Nephron progenitor cell (in vitro differentiated cells): ENCODE data around the gene HBG2.

Experiments
- DNase-seq: peaks from one replicate; pipeline ENCODE4 v3.0.0; 2021
- H3K27ac Mint-ChIP-seq: 2 replicates; pipeline ENCODE4 v1.8.0; 2021; ENCODE audit warnings: mild to moderate bottlenecking, moderate library complexity, mixed read lengths
- H3K27me3 Mint-ChIP-seq: 2 replicates; pipeline ENCODE4 v1.8.0; 2021; ENCODE audit warnings: mild to moderate bottlenecking, low read depth, mixed read lengths; ENCODE audit not compliant: poor library complexity
- H3K36me3 Mint-ChIP-seq: 2 replicates; pipeline ENCODE4 v1.8.0; 2021; ENCODE audit warnings: low read depth, mixed read lengths
- H3K4me1 Mint-ChIP-seq: 2 replicates; pipeline ENCODE4 v1.8.0; 2021; ENCODE audit warnings: mixed read lengths
- H3K4me3 Mint-ChIP-seq: 2 replicates; pipeline ENCODE4 v1.8.0; 2021; ENCODE audit warnings: mild to moderate bottlenecking, moderate library complexity, mixed read lengths
- H3K9me3 Mint-ChIP-seq: 2 replicates; pipeline ENCODE4 v1.8.0; 2021; ENCODE audit warnings: mild to moderate bottlenecking, moderate library complexity, mixed read lengths
- CTCF ChIP-seq: fragments of 200-600 bp; sonication (generic); IDR thresholded peaks from 2 replicates; pipeline ENCODE4 v1.5.0; 2021; ENCODE audit warnings: antibody characterized with exemption

Gene HBG2

GRCh38 chr11:5223686-5224085 lies 30.9 kb downstream of the HBG2 start:
- H3K9me3 Mint-ChIP-seq = peaks cover 37% of the 10 kb centered on the region
- no peak overlapping the region for H3K27ac Mint-ChIP-seq
- H3K4me1 Mint-ChIP-seq = no peaks in the 10 kb centered on the region
- no peaks in the 10 kb centered on the region for H3K36me3 Mint-ChIP-seq
- H3K27me3 Mint-ChIP-seq = no peaks in the 10 kb centered on the region
- DNase-seq = no peak
- TF ChIP-seq CTCF = no peak
- H3K4me3 Mint-ChIP-seq = no peak overlapping the region

- Mint-ChIP-seq H3K4me3 (no peak overlapping the region), H3K36me3 (no peaks in the 10 kb centered on the region), H3K27me3 (no peaks in the 10 kb centered on the region), H3K9me3 (peaks cover 38% of the 10 kb centered on the region), H3K4me1 (no peaks in the 10 kb centered on the region), H3K27ac (no peak overlapping the region)
- DNase-seq = no peak
- no peak for TF ChIP-seq CTCF
Observed at GRCh38 chr11:5223146-5223545, 31.4 kb downstream of the HBG2 start.

GRCh38 chr11:5210376-5210885 lies 44.1 kb downstream of the HBG2 start:
- no peak overlapping the region for H3K27ac Mint-ChIP-seq
- no peak for DNase-seq
- H3K9me3 Mint-ChIP-seq = peaks cover 9% of the 10 kb centered on the region
- no peaks in the 10 kb centered on the region for H3K36me3 Mint-ChIP-seq
- H3K4me3 Mint-ChIP-seq = no peak overlapping the region
- no peak for TF ChIP-seq CTCF
- H3K27me3 Mint-ChIP-seq = peaks cover 6% of the 10 kb centered on the region
- no peaks in the 10 kb centered on the region for H3K4me1 Mint-ChIP-seq

- TF ChIP-seq CTCF = peak; percentile 60
- Mint-ChIP-seq H3K36me3 (no peaks in the 10 kb centered on the region), H3K9me3 (no peaks in the 10 kb centered on the region), H3K27ac (no peak overlapping the region), H3K4me3 (no peak overlapping the region), H3K27me3 (peaks cover 3% of the 10 kb centered on the region), H3K4me1 (no peaks in the 10 kb centered on the region)
- no peak for DNase-seq
Observed at GRCh38 chr11:5204787-5205186, 49.8 kb downstream of the HBG2 start.

- H3K27ac Mint-ChIP-seq = no peak overlapping the region
- H3K9me3 Mint-ChIP-seq = no peaks in the 10 kb centered on the region
- H3K4me3 Mint-ChIP-seq = no peak overlapping the region
- no peak for TF ChIP-seq CTCF
- peaks cover 3% of the 10 kb centered on the region for H3K27me3 Mint-ChIP-seq
- no peak for DNase-seq
- H3K36me3 Mint-ChIP-seq = no peaks in the 10 kb centered on the region
- H3K4me1 Mint-ChIP-seq = no peaks in the 10 kb centered on the region
Observed at GRCh38 chr11:5203366-5203765, 51.2 kb downstream of the HBG2 start.
